HUES64 (cell line): ENCODE results near the gene PROC.
A peak's percentile ranks its signal among the peaks of the same experiment; 100 is the strongest.

ENCODE experiments used
- H3K27ac ChIP-seq: 2 replicates; pipeline ENCODE4 v1.7.0; 2013; ENCODE audit warnings: low read depth, low read length, inconsistent platforms
- H3K27me3 ChIP-seq: 2 replicates; pipeline ENCODE4 v1.6.1; 2013; ENCODE audit warnings: mild to moderate bottlenecking, low read length; ENCODE audit not compliant: insufficient read depth
- H3K36me3 ChIP-seq: 2 replicates; pipeline ENCODE4 v1.6.1; 2013; ENCODE audit warnings: mild to moderate bottlenecking, low read length; ENCODE audit not compliant: insufficient read depth
- H3K4me1 ChIP-seq: 2 replicates; pipeline ENCODE4 v1.6.1; 2013; ENCODE audit warnings: mild to moderate bottlenecking, low read length, moderate library complexity; ENCODE audit not compliant: insufficient read depth
- H3K4me3 ChIP-seq: 2 replicates; pipeline ENCODE4 v1.5.1; 2013; ENCODE audit warnings: mild to moderate bottlenecking, low read length, moderate library complexity
- H3K9ac ChIP-seq: 2 replicates; pipeline ENCODE4 v1.6.1; 2013; ENCODE audit warnings: mild to moderate bottlenecking, low read depth, low read length
- H3K9me3 ChIP-seq: 2 replicates; pipeline ENCODE4 v1.6.1; 2013; ENCODE audit warnings: low read depth, low read length; ENCODE audit not compliant: insufficient read depth
- WGBS: fragments of 150-250, 120-280 bp; methylation state at CpG from one replicate; pipeline ENCODE4 v1.1.7; 2013; ENCODE audit warnings: missing lambda C conversion rate; 5-methylcytosine and 5-hydroxymethylcytosine counted together

Gene PROC

DNA sequence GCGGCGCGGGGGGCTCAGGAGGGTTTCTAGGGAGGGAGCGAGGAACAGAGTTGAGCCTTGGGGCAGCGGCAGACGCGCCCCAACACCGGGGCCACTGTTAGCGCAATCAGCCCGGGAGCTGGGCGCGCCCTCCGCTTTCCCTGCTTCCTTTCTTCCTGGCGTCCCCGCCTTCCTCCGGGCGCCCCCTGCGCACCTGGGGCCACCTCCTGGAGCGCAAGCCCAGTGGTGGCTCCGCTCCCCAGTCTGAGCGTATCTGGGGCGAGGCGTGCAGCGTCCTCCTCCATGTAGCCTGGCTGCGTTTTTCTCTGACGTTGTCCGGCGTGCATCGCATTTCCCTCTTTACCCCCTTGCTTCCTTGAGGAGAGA, 5.2 kb downstream of the PROC start:
- Histone ChIP-seq H3K27me3 (peaks cover 50% of the 10 kb centered on the region), H3K4me3 (peak overlapping the region; percentile 66), H3K9me3 (no peaks in the 10 kb centered on the region), H3K4me1 (peaks cover 8% of the 10 kb centered on the region; the same call in 1 of the 2 replicates), H3K36me3 (no peaks in the 10 kb centered on the region), H3K9ac (peak overlapping the region; percentile 25; the same call in 1 of the 2 replicates), H3K27ac (no peak overlapping the region)
- 2% methylated on average over 29 of the region's 29 CpGs for WGBS

DNA sequence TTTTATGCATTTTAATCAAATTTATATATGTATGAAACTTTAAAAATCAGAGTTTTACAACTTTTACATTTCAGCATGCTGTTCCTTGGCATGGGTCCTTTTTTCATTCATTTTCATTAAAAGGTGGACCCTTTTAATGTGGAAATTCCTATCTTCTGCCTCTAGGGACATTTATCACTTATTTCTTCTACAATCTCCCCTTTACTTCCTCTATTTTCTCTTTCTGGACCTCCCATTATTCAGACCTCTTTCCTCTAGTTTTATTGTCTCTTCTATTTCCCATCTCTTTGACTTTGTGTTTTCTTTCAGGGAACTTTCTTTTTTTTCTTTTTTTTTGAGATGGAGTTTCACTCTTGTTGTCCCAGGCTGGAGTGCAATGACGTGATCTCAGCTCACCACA, 5.7 kb downstream of the PROC start:
- Histone ChIP-seq H3K36me3 (no peaks in the 10 kb centered on the region), H3K4me1 (peaks cover 8% of the 10 kb centered on the region; the same call in 1 of the 2 replicates), H3K4me3 (peak overlapping the region; percentile 66), H3K27ac (no peak overlapping the region), H3K9me3 (no peaks in the 10 kb centered on the region), H3K9ac (no peak overlapping the region), H3K27me3 (peaks cover 50% of the 10 kb centered on the region)
- WGBS = 52% methylated on average over 1 of the region's 1 CpG

DNA sequence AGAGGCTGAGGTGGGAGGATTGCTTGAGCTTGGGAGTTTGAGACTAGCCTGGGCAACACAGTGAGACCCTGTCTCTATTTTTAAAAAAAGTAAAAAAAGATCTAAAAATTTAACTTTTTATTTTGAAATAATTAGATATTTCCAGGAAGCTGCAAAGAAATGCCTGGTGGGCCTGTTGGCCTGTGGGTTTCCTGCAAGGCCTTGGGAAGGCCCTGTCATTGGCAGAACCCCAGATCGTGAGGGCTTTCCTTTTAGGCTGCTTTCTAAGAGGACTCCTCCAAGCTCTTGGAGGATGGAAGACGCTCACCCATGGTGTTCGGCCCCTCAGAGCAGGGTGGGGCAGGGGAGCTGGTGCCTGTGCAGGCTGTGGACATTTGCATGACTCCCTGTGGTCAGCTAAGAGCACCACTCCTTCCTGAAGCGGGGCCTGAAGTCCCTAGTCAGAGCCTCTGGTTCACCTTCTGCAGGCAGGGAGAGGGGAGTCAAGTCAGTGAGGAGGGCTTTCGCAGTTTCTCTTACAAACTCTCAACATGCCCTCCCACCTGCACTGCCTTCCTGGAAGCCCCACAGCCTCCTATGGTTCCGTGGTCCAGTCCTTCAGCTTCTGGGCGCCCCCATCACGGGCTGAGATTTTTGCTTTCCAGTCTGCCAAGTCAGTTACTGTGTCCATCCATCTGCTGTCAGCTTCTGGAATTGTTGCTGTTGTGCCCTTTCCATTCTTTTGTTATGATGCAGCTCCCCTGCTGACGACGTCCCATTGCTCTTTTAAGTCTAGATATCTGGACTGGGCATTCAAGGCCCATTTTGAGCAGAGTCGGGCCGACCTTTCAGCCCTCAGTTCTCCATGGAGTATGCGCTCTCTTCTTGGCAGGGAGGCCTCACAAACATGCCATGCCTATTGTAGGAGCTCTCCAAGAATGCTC, 6.6 kb downstream of the PROC start:
- H3K36me3 ChIP-seq = no peaks in the 10 kb centered on the region
- H3K9ac ChIP-seq = no peak overlapping the region
- H3K27ac ChIP-seq = no peak overlapping the region
- peaks cover 8% of the 10 kb centered on the region; the same call in 1 of the 2 replicates for H3K4me1 ChIP-seq
- H3K9me3 ChIP-seq = no peaks in the 10 kb centered on the region
- H3K4me3 ChIP-seq = no peak overlapping the region
- 71% methylated on average over 13 of the region's 13 CpGs for WGBS
- peaks cover 50% of the 10 kb centered on the region for H3K27me3 ChIP-seq

DNA sequence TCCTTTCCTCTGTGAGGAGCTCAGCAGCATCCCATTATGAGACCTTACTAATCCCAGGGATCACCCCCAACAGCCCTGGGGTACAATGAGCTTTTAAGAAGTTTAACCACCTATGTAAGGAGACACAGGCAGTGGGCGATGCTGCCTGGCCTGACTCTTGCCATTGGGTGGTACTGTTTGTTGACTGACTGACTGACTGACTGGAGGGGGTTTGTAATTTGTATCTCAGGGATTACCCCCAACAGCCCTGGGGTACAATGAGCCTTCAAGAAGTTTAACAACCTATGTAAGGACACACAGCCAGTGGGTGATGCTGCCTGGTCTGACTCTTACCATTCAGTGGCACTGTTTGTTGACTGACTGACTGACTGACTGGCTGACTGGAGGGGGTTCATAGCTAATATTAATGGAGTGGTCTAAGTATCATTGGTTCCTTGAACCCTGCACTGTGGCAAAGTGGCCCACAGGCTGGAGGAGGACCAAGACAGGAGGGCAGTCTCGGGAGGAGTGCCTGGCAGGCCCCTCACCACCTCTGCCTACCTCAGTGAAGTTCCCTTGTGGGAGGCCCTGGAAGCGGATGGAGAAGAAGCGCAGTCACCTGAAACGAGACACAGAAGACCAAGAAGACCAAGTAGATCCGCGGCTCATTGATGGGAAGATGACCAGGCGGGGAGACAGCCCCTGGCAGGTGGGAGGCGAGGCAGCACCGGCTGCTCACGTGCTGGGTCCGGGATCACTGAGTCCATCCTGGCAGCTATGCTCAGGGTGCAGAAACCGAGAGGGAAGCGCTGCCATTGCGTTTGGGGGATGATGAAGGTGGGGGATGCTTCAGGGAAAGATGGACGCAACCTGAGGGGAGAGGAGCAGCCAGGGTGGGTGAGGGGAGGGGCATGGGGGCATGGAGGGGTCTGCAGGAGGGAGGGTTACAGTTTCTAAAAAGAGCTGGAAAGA, 7.6 kb downstream of the PROC start:
- H3K27me3 ChIP-seq = peaks cover 44% of the 10 kb centered on the region
- no peaks in the 10 kb centered on the region for H3K36me3 ChIP-seq
- H3K9me3 ChIP-seq = no peaks in the 10 kb centered on the region
- H3K27ac ChIP-seq = no peak overlapping the region
- H3K9ac ChIP-seq = no peak overlapping the region
- peaks cover 8% of the 10 kb centered on the region; the same call in 1 of the 2 replicates for H3K4me1 ChIP-seq
- H3K4me3 ChIP-seq = no peak overlapping the region
- 93% methylated on average over 16 of the region's 16 CpGs for WGBS

DNA sequence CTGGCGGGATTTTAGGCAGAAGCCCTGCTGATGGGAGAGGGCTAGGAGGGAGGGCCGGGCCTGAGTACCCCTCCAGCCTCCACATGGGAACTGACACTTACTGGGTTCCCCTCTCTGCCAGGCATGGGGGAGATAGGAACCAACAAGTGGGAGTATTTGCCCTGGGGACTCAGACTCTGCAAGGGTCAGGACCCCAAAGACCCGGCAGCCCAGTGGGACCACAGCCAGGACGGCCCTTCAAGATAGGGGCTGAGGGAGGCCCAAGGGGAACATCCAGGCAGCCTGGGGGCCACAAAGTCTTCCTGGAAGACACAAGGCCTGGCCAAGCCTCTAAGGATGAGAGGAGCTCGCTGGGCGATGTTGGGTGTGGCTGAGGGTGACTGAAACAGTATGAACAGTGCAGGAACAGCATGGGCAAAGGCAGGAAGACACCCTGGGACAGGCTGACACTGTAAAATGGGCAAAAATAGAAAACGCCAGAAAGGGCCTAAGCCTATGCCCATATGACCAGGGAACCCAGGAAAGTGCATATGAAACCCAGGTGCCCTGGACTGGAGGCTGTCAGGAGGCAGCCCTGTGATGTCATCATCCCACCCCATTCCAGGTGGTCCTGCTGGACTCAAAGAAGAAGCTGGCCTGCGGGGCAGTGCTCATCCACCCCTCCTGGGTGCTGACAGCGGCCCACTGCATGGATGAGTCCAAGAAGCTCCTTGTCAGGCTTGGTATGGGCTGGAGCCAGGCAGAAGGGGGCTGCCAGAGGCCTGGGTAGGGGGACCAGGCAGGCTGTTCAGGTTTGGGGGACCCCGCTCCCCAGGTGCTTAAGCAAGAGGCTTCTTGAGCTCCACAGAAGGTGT, 8.5 kb downstream of the PROC start:
- Histone ChIP-seq H3K36me3 (no peaks in the 10 kb centered on the region), H3K9me3 (no peaks in the 10 kb centered on the region), H3K4me3 (no peak overlapping the region), H3K4me1 (peaks cover 8% of the 10 kb centered on the region; the same call in 1 of the 2 replicates), H3K9ac (no peak overlapping the region), H3K27ac (no peak overlapping the region), H3K27me3 (peaks cover 35% of the 10 kb centered on the region)
- 89% methylated on average over 10 of the region's 10 CpGs for WGBS

DNA sequence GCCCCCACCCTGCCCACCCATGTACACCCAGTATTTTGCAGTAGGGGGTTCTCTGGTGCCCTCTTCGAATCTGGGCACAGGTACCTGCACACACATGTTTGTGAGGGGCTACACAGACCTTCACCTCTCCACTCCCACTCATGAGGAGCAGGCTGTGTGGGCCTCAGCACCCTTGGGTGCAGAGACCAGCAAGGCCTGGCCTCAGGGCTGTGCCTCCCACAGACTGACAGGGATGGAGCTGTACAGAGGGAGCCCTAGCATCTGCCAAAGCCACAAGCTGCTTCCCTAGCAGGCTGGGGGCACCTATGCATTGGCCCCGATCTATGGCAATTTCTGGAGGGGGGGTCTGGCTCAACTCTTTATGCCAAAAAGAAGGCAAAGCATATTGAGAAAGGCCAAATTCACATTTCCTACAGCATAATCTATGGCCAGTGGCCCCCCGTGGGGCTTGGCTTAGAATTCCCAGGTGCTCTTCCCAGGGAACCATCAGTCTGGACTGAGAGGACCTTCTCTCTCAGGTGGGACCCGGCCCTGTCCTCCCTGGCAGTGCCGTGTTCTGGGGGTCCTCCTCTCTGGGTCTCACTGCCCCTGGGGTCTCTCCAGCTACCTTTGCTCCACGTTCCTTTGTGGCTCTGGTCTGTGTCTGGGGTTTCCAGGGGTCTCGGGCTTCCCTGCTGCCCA, 9.3 kb downstream of the PROC start:
- H3K27me3 ChIP-seq = peaks cover 27% of the 10 kb centered on the region
- no peak overlapping the region for H3K27ac ChIP-seq
- WGBS = 90% methylated on average over 7 of the region's 7 CpGs
- H3K36me3 ChIP-seq = no peaks in the 10 kb centered on the region
- no peak overlapping the region for H3K4me3 ChIP-seq
- no peaks in the 10 kb centered on the region for H3K9me3 ChIP-seq
- H3K9ac ChIP-seq = no peak overlapping the region
- H3K4me1 ChIP-seq = peaks cover 8% of the 10 kb centered on the region; the same call in 1 of the 2 replicates

DNA sequence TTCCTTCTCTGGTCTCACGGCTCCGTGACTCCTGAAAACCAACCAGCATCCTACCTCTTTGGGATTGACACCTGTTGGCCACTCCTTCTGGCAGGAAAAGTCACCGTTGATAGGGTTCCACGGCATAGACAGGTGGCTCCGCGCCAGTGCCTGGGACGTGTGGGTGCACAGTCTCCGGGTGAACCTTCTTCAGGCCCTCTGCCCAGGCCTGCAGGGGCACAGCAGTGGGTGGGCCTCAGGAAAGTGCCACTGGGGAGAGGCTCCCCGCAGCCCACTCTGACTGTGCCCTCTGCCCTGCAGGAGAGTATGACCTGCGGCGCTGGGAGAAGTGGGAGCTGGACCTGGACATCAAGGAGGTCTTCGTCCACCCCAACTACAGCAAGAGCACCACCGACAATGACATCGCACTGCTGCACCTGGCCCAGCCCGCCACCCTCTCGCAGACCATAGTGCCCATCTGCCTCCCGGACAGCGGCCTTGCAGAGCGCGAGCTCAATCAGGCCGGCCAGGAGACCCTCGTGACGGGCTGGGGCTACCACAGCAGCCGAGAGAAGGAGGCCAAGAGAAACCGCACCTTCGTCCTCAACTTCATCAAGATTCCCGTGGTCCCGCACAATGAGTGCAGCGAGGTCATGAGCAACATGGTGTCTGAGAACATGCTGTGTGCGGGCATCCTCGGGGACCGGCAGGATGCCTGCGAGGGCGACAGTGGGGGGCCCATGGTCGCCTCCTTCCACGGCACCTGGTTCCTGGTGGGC, 10.0 kb downstream of the PROC start:
- Histone ChIP-seq H3K4me1 (peaks cover 8% of the 10 kb centered on the region; the same call in 1 of the 2 replicates), H3K27ac (no peak overlapping the region), H3K9me3 (no peaks in the 10 kb centered on the region), H3K9ac (no peak overlapping the region), H3K36me3 (no peaks in the 10 kb centered on the region), H3K27me3 (peaks cover 19% of the 10 kb centered on the region), H3K4me3 (no peak overlapping the region)
- 94% methylated on average over 36 of the region's 36 CpGs for WGBS

DNA sequence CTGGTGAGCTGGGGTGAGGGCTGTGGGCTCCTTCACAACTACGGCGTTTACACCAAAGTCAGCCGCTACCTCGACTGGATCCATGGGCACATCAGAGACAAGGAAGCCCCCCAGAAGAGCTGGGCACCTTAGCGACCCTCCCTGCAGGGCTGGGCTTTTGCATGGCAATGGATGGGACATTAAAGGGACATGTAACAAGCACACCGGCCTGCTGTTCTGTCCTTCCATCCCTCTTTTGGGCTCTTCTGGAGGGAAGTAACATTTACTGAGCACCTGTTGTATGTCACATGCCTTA, 10.5 kb downstream of the PROC start:
- peaks cover 6% of the 10 kb centered on the region; the same call in 1 of the 2 replicates for H3K4me1 ChIP-seq
- peaks cover 14% of the 10 kb centered on the region for H3K27me3 ChIP-seq
- no peaks in the 10 kb centered on the region for H3K36me3 ChIP-seq
- no peaks in the 10 kb centered on the region for H3K9me3 ChIP-seq
- no peak overlapping the region for H3K9ac ChIP-seq
- no peak overlapping the region for H3K4me3 ChIP-seq
- WGBS = 88% methylated on average over 6 of the region's 6 CpGs
- H3K27ac ChIP-seq = no peak overlapping the region

DNA sequence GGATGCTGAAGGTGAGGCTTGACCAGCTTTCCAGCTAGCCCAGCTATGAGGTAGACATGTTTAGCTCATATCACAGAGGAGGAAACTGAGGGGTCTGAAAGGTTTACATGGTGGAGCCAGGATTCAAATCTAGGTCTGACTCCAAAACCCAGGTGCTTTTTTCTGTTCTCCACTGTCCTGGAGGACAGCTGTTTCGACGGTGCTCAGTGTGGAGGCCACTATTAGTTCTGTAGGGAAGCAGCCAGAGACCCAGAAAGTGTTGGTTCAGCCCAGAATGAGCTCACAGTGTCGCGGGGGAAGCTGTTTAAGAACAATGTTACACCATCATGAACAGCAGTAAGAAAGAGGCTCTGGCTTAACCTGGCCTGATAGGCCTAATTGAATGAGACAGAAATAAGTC, 11.1 kb downstream of the PROC start:
- Histone ChIP-seq H3K4me1 (peaks cover 4% of the 10 kb centered on the region; the same call in 1 of the 2 replicates), H3K9ac (no peak overlapping the region), H3K27ac (no peak overlapping the region), H3K27me3 (peaks cover 9% of the 10 kb centered on the region; the same call in 1 of the 2 replicates), H3K9me3 (no peaks in the 10 kb centered on the region), H3K36me3 (no peaks in the 10 kb centered on the region), H3K4me3 (no peak overlapping the region)
- WGBS = 94% methylated on average over 4 of the region's 4 CpGs
